GM10266 (cell line): ENCODE results near the gene GDA.
"Not testable (repeated sequence)": the region's sequence is repeated elsewhere in the genome, so short reads cannot be mapped to it uniquely, and the experiment has no call there.

ENCODE experiments used
- DNase-seq: peaks from one replicate; pipeline ENCODE4 v3.0.0; 2012; ENCODE audit errors: extremely low spot score
- CTCF ChIP-seq: IDR thresholded peaks from 2 replicates; pipeline ENCODE4 v1.5.1; 2012; ENCODE audit warnings: mild to moderate bottlenecking, low read depth; ENCODE audit not compliant: control insufficient read depth, insufficient read depth; ENCODE audit errors: missing control alignments

Gene GDA

GRCh38 chr9:72255569-72255968 is 106.3 kb downstream of the GDA start:
- no peak for DNase-seq
- no peak for TF ChIP-seq CTCF

GRCh38 chr9:72256931-72257330 is 107.7 kb downstream of the GDA start:
- TF ChIP-seq CTCF: no peak
- no peak for DNase-seq

- TF ChIP-seq CTCF: no peak
- DNase-seq: no peak
These were observed 108.6 kb downstream of the GDA start for GRCh38 chr9:72257814-72258213.

- no peak for TF ChIP-seq CTCF
- no peak for DNase-seq
These were observed 112.8 kb downstream of the GDA start for GRCh38 chr9:72262063-72262462.

- no peak for TF ChIP-seq CTCF
These were observed 114.3 kb downstream of the GDA start for GRCh38 chr9:72263572-72263971.

GRCh38 chr9:72268961-72269360 is 119.7 kb downstream of the GDA start:
- TF ChIP-seq CTCF: no peak
- DNase-seq: no peak

More at GRCh38 chr9:72263572-72263971, 114.3 kb downstream of the GDA start:
- DNase-seq: no peak

- DNase-seq: not testable (repeated sequence)
These were observed 121.1 kb downstream of the GDA start for GRCh38 chr9:72270359-72270758.
